H9 (cell line): ENCODE results near the gene NGFR. TPM values are rescaled to one million over a fixed set of nuclear protein-coding genes. Genes with fewer than 3 reads are reported as not detected.

ENCODE experiments used
- DNase-seq: peaks from one replicate; pipeline ENCODE4 v3.0.0-alpha.2; 2017
- H2AFZ ChIP-seq: one replicate; pipeline ENCODE4 v1.6.1; 2013; ENCODE audit warnings: mild to moderate bottlenecking, low read length, control low read depth, moderate library complexity
- H2AK5ac ChIP-seq: 2 replicates; pipeline ENCODE4 v1.6.1; 2013; ENCODE audit warnings: low read length, control low read depth, mixed read lengths; ENCODE audit not compliant: insufficient read length
- H2BK120ac ChIP-seq: one replicate; pipeline ENCODE4 v1.6.1; 2013; ENCODE audit warnings: low read depth, mild to moderate bottlenecking, low read length, control low read depth, inconsistent platforms; ENCODE audit not compliant: poor library complexity, severe bottlenecking
- H2BK12ac ChIP-seq: 2 replicates; pipeline ENCODE4 v1.6.1; 2013; ENCODE audit warnings: low read length, control low read depth, mixed read lengths, low read depth; ENCODE audit not compliant: insufficient read length
- H2BK15ac ChIP-seq: 2 replicates; pipeline ENCODE4 v1.6.1; 2013; ENCODE audit warnings: low read depth, low read length, control low read depth
- H2BK20ac ChIP-seq: one replicate; pipeline ENCODE4 v1.6.1; 2013; ENCODE audit warnings: low read depth, mild to moderate bottlenecking, low read length, control low read depth, inconsistent platforms; ENCODE audit not compliant: poor library complexity, severe bottlenecking
- H2BK5ac ChIP-seq: 2 replicates; pipeline ENCODE4 v1.6.1; 2013; ENCODE audit warnings: low read length, control low read depth, mixed read lengths; ENCODE audit not compliant: insufficient read length
- H3K14ac ChIP-seq: 2 replicates; pipeline ENCODE4 v1.6.1; 2013; ENCODE audit warnings: low read length, control low read depth; ENCODE audit not compliant: insufficient read depth
- H3K18ac ChIP-seq: 2 replicates; pipeline ENCODE4 v1.6.1; 2013; ENCODE audit warnings: low read depth, mild to moderate bottlenecking, mixed read lengths, low read length, control low read depth; ENCODE audit not compliant: insufficient read length
- H3K23ac ChIP-seq: 2 replicates; pipeline ENCODE4 v1.6.1; 2013; ENCODE audit warnings: low read length, control low read depth, mixed read lengths, low read depth; ENCODE audit not compliant: insufficient read length
- H3K23me2 ChIP-seq: 2 replicates; pipeline ENCODE4 v1.6.1; 2013; ENCODE audit warnings: low read depth, mild to moderate bottlenecking, mixed read lengths, low read length, control low read depth; ENCODE audit not compliant: insufficient read length, poor library complexity, severe bottlenecking
- H3K27ac ChIP-seq: 2 replicates; pipeline ENCODE4 v1.5.1; 2013; ENCODE audit warnings: low read length, control low read depth, mixed read lengths, low read depth; ENCODE audit not compliant: insufficient read length
- H3K27me3 ChIP-seq: 2 replicates; pipeline ENCODE4 v1.6.1; 2013; ENCODE audit warnings: low read length, control low read depth, inconsistent platforms; ENCODE audit not compliant: insufficient read depth
- H3K4ac ChIP-seq: 2 replicates; pipeline ENCODE4 v1.6.1; 2013; ENCODE audit warnings: low read depth, mild to moderate bottlenecking, control low read depth, inconsistent platforms, low read length, moderate library complexity
- H3K4me1 ChIP-seq: 2 replicates; pipeline ENCODE4 v1.6.1; 2013; ENCODE audit warnings: low read length, control low read depth, inconsistent platforms; ENCODE audit not compliant: insufficient read depth
- H3K4me2 ChIP-seq: 2 replicates; pipeline ENCODE4 v1.6.1; 2013; ENCODE audit warnings: low read length, control low read depth, mixed read lengths; ENCODE audit not compliant: insufficient read length, insufficient read depth
- H3K56ac ChIP-seq: 2 replicates; pipeline ENCODE4 v1.6.1; 2013; ENCODE audit warnings: low read depth, mild to moderate bottlenecking, mixed read lengths, low read length, control low read depth; ENCODE audit not compliant: insufficient read length
- H3K79me1 ChIP-seq: 2 replicates; pipeline ENCODE4 v1.6.1; 2013; ENCODE audit warnings: low read depth, mild to moderate bottlenecking, moderate library complexity, low read length, control low read depth, inconsistent platforms; ENCODE audit not compliant: insufficient read depth, poor library complexity, severe bottlenecking
- H3K79me2 ChIP-seq: 2 replicates; pipeline ENCODE4 v1.6.1; 2013; ENCODE audit warnings: low read length, control low read depth, inconsistent platforms; ENCODE audit not compliant: insufficient read depth
- H3K9ac ChIP-seq: 2 replicates; pipeline ENCODE4 v1.6.1; 2013; ENCODE audit warnings: low read length, control low read depth, mixed read lengths; ENCODE audit not compliant: insufficient read length; ENCODE audit errors: extremely low read depth
- H3K9me3 ChIP-seq: one replicate; pipeline ENCODE4 v1.6.1; 2013; ENCODE audit warnings: low read depth, low read length, inconsistent platforms; ENCODE audit not compliant: control insufficient read depth
- H3T11ph ChIP-seq: one replicate; pipeline ENCODE4 v1.6.1; 2013; ENCODE audit warnings: mild to moderate bottlenecking, low read length, control low read depth, inconsistent platforms
- H4K20me1 ChIP-seq: one replicate; pipeline ENCODE4 v1.6.1; 2013; ENCODE audit not compliant: control insufficient read depth, insufficient read length, insufficient read depth
- H4K5ac ChIP-seq: 2 replicates; pipeline ENCODE4 v1.6.1; 2013; ENCODE audit warnings: low read depth, mild to moderate bottlenecking, mixed read lengths, low read length, control low read depth; ENCODE audit not compliant: insufficient read length
- H4K8ac ChIP-seq: replicated peaks from 2 replicates; pipeline ENCODE4 v1.6.1; 2013; ENCODE audit warnings: low read length, control low read depth, mixed read lengths, low read depth; ENCODE audit not compliant: insufficient read length
- H4K91ac ChIP-seq: 2 replicates; pipeline ENCODE4 v1.6.1; 2013; ENCODE audit warnings: low read depth, mild to moderate bottlenecking, moderate library complexity, mixed read lengths, low read length, control low read depth; ENCODE audit not compliant: insufficient read length
- H3K27ac Mint-ChIP-seq, 3 experiments: 2 replicates in 2 of 3; 3 replicates in 1 of 3; pipeline ENCODE4 v1.8.0; 2020 to 2021; ENCODE audit warnings: mixed read lengths in 3 of 3, mild to moderate bottlenecking in 1 of 3, moderate library complexity in 1 of 3
- H3K27me3 Mint-ChIP-seq: 2 replicates; pipeline ENCODE4 v1.8.0; 2021; ENCODE audit warnings: low read depth, mild to moderate bottlenecking, moderate library complexity, mixed read lengths
- H3K36me3 Mint-ChIP-seq, 3 experiments: 2 replicates in 2 of 3; 3 replicates in 1 of 3; pipeline ENCODE4 v1.8.0; 2020 to 2021; ENCODE audit warnings: low read depth in 3 of 3, mixed read lengths in 3 of 3; ENCODE audit not compliant: insufficient read depth in 1 of 3
- H3K4me1 Mint-ChIP-seq, 2 experiments: 2 replicates each; pipeline ENCODE4 v1.8.0; 2020; ENCODE audit warnings: mixed read lengths in 2 of 2
- H3K4me3 Mint-ChIP-seq, 2 experiments: 2 replicates in 1 of 2; 3 replicates in 1 of 2; pipeline ENCODE4 v1.8.0; 2020 to 2021; ENCODE audit warnings: mild to moderate bottlenecking in 2 of 2, mixed read lengths in 2 of 2, moderate library complexity in 1 of 2
- H3K9me3 Mint-ChIP-seq, 2 experiments: 2 replicates in 1 of 2; 3 replicates in 1 of 2; pipeline ENCODE4 v1.8.0; 2020; ENCODE audit warnings: mild to moderate bottlenecking in 2 of 2, mixed read lengths in 2 of 2, moderate library complexity in 1 of 2
- CTCF ChIP-seq: fragments of 200-600 bp; sonication (generic); conservative IDR thresholded peaks from 3 replicates; pipeline ENCODE4 v1.8.0; 2021; ENCODE audit warnings: antibody characterized with exemption, mild to moderate bottlenecking
- WGBS: extraction: QIAGEN DNeasy Blood & Tissue Kit; methylation state at CpG from one replicate; pipeline ENCODE4 v1.1.7; 2013; ENCODE audit warnings: missing lambda C conversion rate, low lambda C conversion rate, mixed read lengths; ENCODE audit not compliant: insufficient read length; ENCODE audit errors: extremely low coverage; 5-methylcytosine and 5-hydroxymethylcytosine counted together
- total RNA-seq: library from RNA; stranded (reverse); gene quantifications from 2 replicates; pipeline ENCODE4 v1.2.1, GENCODE V29; 2021

The NGFR gene
- total RNA-seq, 1 experiment from 2014 or later: 9.6 TPM

GRCh38 chr17:49510059-49510719 lies 15.1 kb downstream of the NGFR start:
- Histone ChIP-seq H3K4me1 (peaks cover 6% of the 10 kb centered on the region; the same call in 1 of the 2 replicates), H2BK15ac (no peak overlapping the region), H3K4me2 (no peak overlapping the region), H3K56ac (no peak overlapping the region), H3K23me2 (no peaks in the 10 kb centered on the region), H2BK12ac (no peak overlapping the region), H3K9me3 (no peaks in the 10 kb centered on the region), H4K20me1 (no peaks in the 10 kb centered on the region), H4K5ac (no peak overlapping the region), H3K14ac (no peak overlapping the region), H2BK5ac (no peak overlapping the region), H2BK120ac (no peak overlapping the region), H3K27ac (no peak overlapping the region), H3K27me3 (no peaks in the 10 kb centered on the region), H3T11ph (no peak overlapping the region), H3K79me1 (no peaks in the 10 kb centered on the region), H3K4ac (no peak overlapping the region), H4K91ac (no peak overlapping the region), H3K23ac (no peak overlapping the region), H3K9ac (no peak overlapping the region), H3K18ac (no peak overlapping the region), H4K8ac (no peak overlapping the region), H2AFZ (no peak overlapping the region), H2BK20ac (no peak overlapping the region), H2AK5ac (no peak overlapping the region), H3K79me2 (no peaks in the 10 kb centered on the region)
- Mint-ChIP-seq H3K27me3 (peaks cover 13% of the 10 kb centered on the region), H3K4me1 (peaks cover 42 to 54% of the 10 kb centered on the region in 2 experiments), H3K4me3 (no peak overlapping the region), H3K27ac (no peak overlapping the region), H3K9me3 (no peaks in the 10 kb centered on the region), H3K36me3 (peaks cover 0 to 2% (median 0%) of the 10 kb centered on the region in 3 experiments; a peak in 1 of 7 replicates)
- no peak for DNase-seq
- no CpG with 5 or more reads among the region's 13 CpGs for WGBS
- TF ChIP-seq CTCF: no peak
